SK-N-SH (cell line): ENCODE measurements around the gene IQCK. TPM values are rescaled to one million over a fixed set of nuclear protein-coding genes. Genes with fewer than 3 reads are reported as not detected.

Experiments used
- CTCF ChIA-PET: fragments of 300-600, 350-600 bp; formaldehyde crosslinking; extraction: SDS; loops from one replicate; lab custom pipeline; 2021; lab: Yijun Ruan, JAX
- POLR2A ChIA-PET: fragments of 350-600 bp; sonication (Branson Sonifier 250); formaldehyde crosslinking; extraction: SDS; loops from one replicate; lab custom pipeline; 2020; ENCODE audit warnings: antibody characterized with exemption, inconsistent platforms; lab: Yijun Ruan, JAX
- DNase-seq: peaks from one replicate; pipeline ENCODE4 v3.0.0; 2012
- H2AFZ ChIP-seq: fragments of 200-600 bp; sonication (generic); 2 replicates; pipeline ENCODE4 v1.8.1; 2016; ENCODE audit warnings: antibody characterized with exemption, mild to moderate bottlenecking, low read depth
- H3F3A ChIP-seq: fragments of 200-600 bp; sonication (generic); replicated peaks from 2 replicates; pipeline ENCODE3; 2016; ENCODE audit warnings: antibody characterized with exemption, mild to moderate bottlenecking; ENCODE audit not compliant: insufficient read depth
- H3K27ac ChIP-seq, 2 experiments: fragments of 200-500 bp in 1 of 2; fragments of 200-600 bp in 1 of 2; sonication (Bioruptor generic) in 1 of 2; sonication (generic), shearing (Covaris generic) in 1 of 2; 2 replicates each; pipeline versions ENCODE4 v1.5.1 to v1.6.1; 2014 to 2016; ENCODE audit warnings: low read depth in 2 of 2, inconsistent platforms in 1 of 2, low read length in 1 of 2, mild to moderate bottlenecking in 1 of 2, mixed read lengths in 1 of 2
- H3K27me3 ChIP-seq: fragments of 200-600 bp; sonication (generic), shearing (Covaris generic); 2 replicates; pipeline ENCODE4 v1.6.1; 2016; ENCODE audit warnings: mixed run types; ENCODE audit not compliant: insufficient read depth
- H3K36me3 ChIP-seq, 2 experiments: fragments of 200-500 bp in 1 of 2; fragments of 200-600 bp in 1 of 2; sonication (Bioruptor generic) in 1 of 2; sonication (generic) in 1 of 2; replicated peaks in 1 of 2; 2 replicates each; pipeline versions ENCODE3 to v1.5.1; 2014 to 2016; ENCODE audit warnings: low read length in 1 of 2, mild to moderate bottlenecking in 1 of 2; ENCODE audit not compliant: insufficient read depth in 2 of 2, control insufficient read depth in 1 of 2
- H3K4me1 ChIP-seq, 2 experiments: fragments of 200-500 bp in 1 of 2; fragments of 200-600 bp in 1 of 2; sonication (Bioruptor generic) in 1 of 2; sonication (generic), shearing (Covaris generic) in 1 of 2; 2 replicates each; pipeline versions ENCODE4 v1.5.1 to v1.6.1; 2014 to 2016; ENCODE audit warnings: low read depth in 1 of 2, low read length in 1 of 2, mixed run types in 1 of 2; ENCODE audit not compliant: insufficient read depth in 2 of 2, control insufficient read depth in 1 of 2
- H3K4me2 ChIP-seq: fragments of 200-600 bp; sonication (generic), shearing (Covaris generic); 2 replicates; pipeline ENCODE4 v1.6.1; 2017; ENCODE audit warnings: mixed run types
- H3K4me3 ChIP-seq, 2 experiments: fragments of 200-500 bp in 1 of 2; fragments of 200-600 bp in 1 of 2; sonication (Bioruptor generic) in 1 of 2; sonication (generic), shearing (Covaris generic) in 1 of 2; 2 replicates each; pipeline versions ENCODE4 v1.5.1 to v1.8.1; 2014 to 2016; ENCODE audit warnings: low read depth in 2 of 2, inconsistent platforms in 1 of 2, low read length in 1 of 2, mild to moderate bottlenecking in 1 of 2, mixed read lengths in 1 of 2, moderate library complexity in 1 of 2
- H3K79me2 ChIP-seq: fragments of 200-600 bp; sonication (generic); 2 replicates; pipeline ENCODE4 v1.8.1; 2017; ENCODE audit warnings: mild to moderate bottlenecking; ENCODE audit not compliant: insufficient read depth
- H3K9ac ChIP-seq: fragments of 200-600 bp; sonication (generic); 2 replicates; pipeline ENCODE4 v1.6.1; 2017; ENCODE audit warnings: mixed run types
- H3K9me2 ChIP-seq: fragments of 200-600 bp; sonication (generic); 2 replicates; pipeline ENCODE4 v1.6.1; 2017; ENCODE audit warnings: mixed run types
- H3K9me3 ChIP-seq: fragments of 200-600 bp; sonication (generic); 2 replicates; pipeline ENCODE4 v1.6.1; 2017; ENCODE audit warnings: mixed run types, mild to moderate bottlenecking, moderate library complexity
- H4K20me1 ChIP-seq: fragments of 200-600 bp; sonication (generic); 2 replicates; pipeline ENCODE4 v1.6.1; 2017; ENCODE audit warnings: mild to moderate bottlenecking, mixed run types; ENCODE audit not compliant: insufficient read depth
- EP300 ChIP-seq, 2 experiments: IDR thresholded peaks; 2 replicates each; pipeline versions ENCODE4 v1.4.0 to v1.6.1; 2012; ENCODE audit warnings: borderline replicate concordance in 1 of 2, low read depth in 1 of 2, low read length in 1 of 2
- FOSL2 ChIP-seq: IDR thresholded peaks from 2 replicates; pipeline ENCODE4 v1.4.0; 2012; ENCODE audit warnings: low read depth, mild to moderate bottlenecking, moderate library complexity, borderline replicate concordance
- FOXJ3 ChIP-seq: sonication (generic); formaldehyde crosslinking; IDR thresholded peaks from 2 replicates; pipeline ENCODE4 v1.5.1; 2020; ENCODE audit warnings: mild to moderate bottlenecking, missing genetic modification reagents
- GABPA ChIP-seq: IDR thresholded peaks from 2 replicates; pipeline ENCODE4 v1.4.0; 2012; ENCODE audit warnings: low read depth, mild to moderate bottlenecking
- MEF2A ChIP-seq: IDR thresholded peaks from 2 replicates; pipeline ENCODE4 v1.4.0; 2012; ENCODE audit warnings: low read depth, borderline replicate concordance
- RAD21 ChIP-seq: IDR thresholded peaks from 2 replicates; pipeline ENCODE4 v1.6.1; 2012; ENCODE audit warnings: mild to moderate bottlenecking, low read length
- TEAD4 ChIP-seq: IDR thresholded peaks from 2 replicates; pipeline ENCODE4 v1.4.0; 2012; ENCODE audit warnings: mild to moderate bottlenecking, borderline replicate concordance; ENCODE audit not compliant: insufficient read depth
- WGBS: methylation state at CpG from one replicate; pipeline ENCODE4 v1.1.6; 2017; ENCODE audit warnings: low lambda C conversion rate; 5-methylcytosine and 5-hydroxymethylcytosine counted together
- polyA plus RNA-seq, 3 experiments: library from polyadenylated mRNA; depleted of rRNA; stranded (reverse); fragments of >200 nt; gene quantifications; 2 replicates each; pipeline ENCODE4 v1.2.3, GENCODE V29; 2012
- TF ChIP-seq, protein P1 (sequence below): fragments of 200-600 bp; sonication (generic); IDR thresholded peaks from 2 replicates; pipeline ENCODE4 v1.6.1; 2017; ENCODE audit warnings: antibody characterized with exemption, mild to moderate bottlenecking, moderate library complexity
- TF ChIP-seq, protein P2 (sequence below): fragments of 150-350 bp; IDR thresholded peaks from 2 replicates; pipeline ENCODE4 v1.6.1; 2016; ENCODE audit warnings: mild to moderate bottlenecking, low read depth, low read length
- TF ChIP-seq, protein P3 (sequence below): IDR thresholded peaks from 2 replicates; pipeline ENCODE4 v1.4.0; 2012; ENCODE audit warnings: low read depth, borderline replicate concordance

IQCK gene
- polyA plus RNA-seq, 1 of the 3 experiments (the other 2 are of a cell fraction): 7.3 TPM

DNA sequence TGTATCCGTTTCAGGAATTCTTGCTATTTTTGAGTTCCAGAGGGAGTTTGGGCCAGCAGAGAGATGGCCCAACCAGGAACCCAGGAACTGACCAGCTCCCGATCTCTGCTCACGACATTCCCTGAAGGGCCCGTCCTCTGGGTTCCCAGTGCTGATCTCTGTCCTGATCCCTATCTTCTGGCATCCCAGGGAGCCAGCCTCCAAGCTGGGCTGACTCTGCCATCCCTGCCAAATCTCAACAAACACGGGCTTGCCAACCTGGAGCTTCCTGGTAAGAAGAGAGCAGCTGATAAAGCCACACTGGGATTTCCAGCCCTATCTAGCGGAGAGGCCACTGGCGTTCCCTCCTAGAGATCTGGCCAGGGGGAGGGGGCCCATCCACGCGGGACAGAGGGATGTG is 150.3 kb downstream of the IQCK start:
- H3K79me2 ChIP-seq: no peaks in the 10 kb centered on the region
- no peaks in the 10 kb centered on the region for H3K9me2 ChIP-seq
- H3K4me2 ChIP-seq: no peak overlapping the region
- POLR2A ChIA-PET: no interaction called here
- no peaks in the 10 kb centered on the region for H4K20me1 ChIP-seq
- no peak overlapping the region for H3K27ac ChIP-seq
- no peak overlapping the region for H3K4me3 ChIP-seq
- H2AFZ ChIP-seq: no peak overlapping the region
- H3K27me3 ChIP-seq: no peaks in the 10 kb centered on the region
- no peaks in the 10 kb centered on the region for H3F3A ChIP-seq
- H3K36me3 ChIP-seq: no peaks in the 10 kb centered on the region
- DNase-seq: no peak
- no peaks in the 10 kb centered on the region for H3K9me3 ChIP-seq
- WGBS: 87% methylated on average over 9 of the region's 9 CpGs
- H3K9ac ChIP-seq: no peak overlapping the region
- TF ChIP-seq TEAD4: no peak
- TF ChIP-seq, protein P1, sequence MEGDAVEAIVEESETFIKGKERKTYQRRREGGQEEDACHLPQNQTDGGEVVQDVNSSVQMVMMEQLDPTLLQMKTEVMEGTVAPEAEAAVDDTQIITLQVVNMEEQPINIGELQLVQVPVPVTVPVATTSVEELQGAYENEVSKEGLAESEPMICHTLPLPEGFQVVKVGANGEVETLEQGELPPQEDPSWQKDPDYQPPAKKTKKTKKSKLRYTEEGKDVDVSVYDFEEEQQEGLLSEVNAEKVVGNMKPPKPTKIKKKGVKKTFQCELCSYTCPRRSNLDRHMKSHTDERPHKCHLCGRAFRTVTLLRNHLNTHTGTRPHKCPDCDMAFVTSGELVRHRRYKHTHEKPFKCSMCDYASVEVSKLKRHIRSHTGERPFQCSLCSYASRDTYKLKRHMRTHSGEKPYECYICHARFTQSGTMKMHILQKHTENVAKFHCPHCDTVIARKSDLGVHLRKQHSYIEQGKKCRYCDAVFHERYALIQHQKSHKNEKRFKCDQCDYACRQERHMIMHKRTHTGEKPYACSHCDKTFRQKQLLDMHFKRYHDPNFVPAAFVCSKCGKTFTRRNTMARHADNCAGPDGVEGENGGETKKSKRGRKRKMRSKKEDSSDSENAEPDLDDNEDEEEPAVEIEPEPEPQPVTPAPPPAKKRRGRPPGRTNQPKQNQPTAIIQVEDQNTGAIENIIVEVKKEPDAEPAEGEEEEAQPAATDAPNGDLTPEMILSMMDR: no peak
- TF ChIP-seq, protein P2, sequence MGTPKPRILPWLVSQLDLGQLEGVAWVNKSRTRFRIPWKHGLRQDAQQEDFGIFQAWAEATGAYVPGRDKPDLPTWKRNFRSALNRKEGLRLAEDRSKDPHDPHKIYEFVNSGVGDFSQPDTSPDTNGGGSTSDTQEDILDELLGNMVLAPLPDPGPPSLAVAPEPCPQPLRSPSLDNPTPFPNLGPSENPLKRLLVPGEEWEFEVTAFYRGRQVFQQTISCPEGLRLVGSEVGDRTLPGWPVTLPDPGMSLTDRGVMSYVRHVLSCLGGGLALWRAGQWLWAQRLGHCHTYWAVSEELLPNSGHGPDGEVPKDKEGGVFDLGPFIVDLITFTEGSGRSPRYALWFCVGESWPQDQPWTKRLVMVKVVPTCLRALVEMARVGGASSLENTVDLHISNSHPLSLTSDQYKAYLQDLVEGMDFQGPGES: no peak
- TF ChIP-seq EP300 (IDR thresholded peaks at IDR 0.05; ENCODE audit: borderline replicate concordance in 1 of 2, low read depth in 1 of 2, low read length in 1 of 2): no peak
- CTCF ChIA-PET: interaction anchor here (1.1 kb wide), 1 partner anchor 30 kb away, joined by 3 read pairs; no protein-coding TSS in a partner anchor
- H3K4me1 ChIP-seq: no peaks in the 10 kb centered on the region

DNA sequence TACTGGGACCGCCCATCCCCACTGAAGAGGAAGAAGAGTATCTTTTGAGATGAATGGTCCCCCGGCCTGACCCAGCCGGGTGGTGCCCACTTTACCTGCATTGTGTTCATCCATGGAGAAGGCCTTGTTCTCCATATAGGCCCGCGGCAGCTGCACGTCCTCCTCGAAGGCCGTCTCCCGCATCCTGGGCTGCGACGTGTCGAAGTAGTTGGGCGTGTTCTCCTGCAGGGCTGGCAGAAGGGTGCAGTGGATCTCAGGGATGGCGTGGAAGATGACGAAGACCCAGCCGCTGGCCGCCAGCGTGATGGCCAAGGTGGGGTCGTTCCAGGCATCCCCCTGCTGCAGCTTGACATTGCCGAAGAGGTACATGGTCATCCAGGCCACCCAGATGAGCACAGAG is 153.7 kb downstream of the IQCK start:
- Histone ChIP-seq H3K4me3 (no peak overlapping the region), H3K4me1 (no peaks in the 10 kb centered on the region; a peak in 1 of 4 replicates), H2AFZ (no peak overlapping the region), H3F3A (no peaks in the 10 kb centered on the region), H3K4me2 (no peak overlapping the region)
- DNase-seq: no peak
- TF ChIP-seq FOSL2 (no peak), MEF2A (no peak), RAD21 (no peak), FOXJ3 (CRISPR knock-in tag) (no peak), GABPA (no peak)
- TF ChIP-seq, protein P3, sequence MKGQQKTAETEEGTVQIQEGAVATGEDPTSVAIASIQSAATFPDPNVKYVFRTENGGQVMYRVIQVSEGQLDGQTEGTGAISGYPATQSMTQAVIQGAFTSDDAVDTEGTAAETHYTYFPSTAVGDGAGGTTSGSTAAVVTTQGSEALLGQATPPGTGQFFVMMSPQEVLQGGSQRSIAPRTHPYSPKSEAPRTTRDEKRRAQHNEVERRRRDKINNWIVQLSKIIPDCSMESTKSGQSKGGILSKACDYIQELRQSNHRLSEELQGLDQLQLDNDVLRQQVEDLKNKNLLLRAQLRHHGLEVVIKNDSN: no peak
- TF ChIP-seq, all 33 proteins: peak for 0
- Histone ChIP-seq H3K27ac (no peak overlapping the region), H4K20me1 (no peaks in the 10 kb centered on the region), H3K36me3 (no peaks in the 10 kb centered on the region), H3K9me2 (no peaks in the 10 kb centered on the region), H3K9ac (no peak overlapping the region), H3K9me3 (no peaks in the 10 kb centered on the region), H3K79me2 (no peaks in the 10 kb centered on the region), H3K27me3 (no peaks in the 10 kb centered on the region)
- ChIA-PET CTCF (interaction anchor here (1.1 to 1.6 kb wide), 2 partner anchors 15 to 27 kb away, joined by 3 to 4 read pairs; no protein-coding TSS in a partner anchor), POLR2A (no interaction called here)
- 93% methylated on average over 20 of the region's 20 CpGs for WGBS
